ENCODE data around the gene MAML3. TPM values are rescaled to one million over a fixed set of nuclear protein-coding genes. Genes with fewer than 3 reads are reported as not detected.

The MAML3 gene
- total and polyA plus RNA-seq, 8 donors, result 1.7 to 20.3 (median 8.4) TPM

- peak overlapping the region in 1 of 4 donors; percentile 3 for H3K4me3 ChIP-seq
- H3K4me1 ChIP-seq, result peaks cover 61 to 96% (median 85%) of the 10 kb centered on the region in 4 donors
- 41 to 56% (median 50%) methylated on average over 17 of the region's 17 CpGs for WGBS, 5 donors
- H3K36me3 ChIP-seq, result no peaks in the 10 kb centered on the region
- intact Hi-C loops (cut with DNase I; ENCODE audit: low total_unique reads), result no loop called here
- H3K27me3 ChIP-seq, result no peaks in the 10 kb centered on the region
- no peak for TF ChIP-seq EP300 (IDR thresholded peaks at IDR 0.05)
- no peak for TF ChIP-seq POLR2A (IDR thresholded peaks at IDR 0.05)
- TF ChIP-seq CTCF (IDR thresholded peaks at IDR 0.05), result no peak
- TF ChIP-seq POLR2AphosphoS5 (IDR thresholded peaks at IDR 0.05), result no peak
- H3K27ac ChIP-seq, result peak overlapping the region; percentile 67 to 78 (median 76)
- H3K9me3 ChIP-seq, result no peaks in the 10 kb centered on the region
- peak; percentile 75 to 87 for DNase-seq
These were observed 59.3 kb downstream of the MAML3 start for GRCh38 chr4:140094438-140095420.

- Histone ChIP-seq H3K27ac (peak overlapping the region; percentile 52 to 79 (median 76)), H3K9me3 (no peaks in the 10 kb centered on the region), H3K27me3 (no peaks in the 10 kb centered on the region), H3K36me3 (no peaks in the 10 kb centered on the region), H3K4me1 (peaks cover 44 to 71% (median 61%) of the 10 kb centered on the region in 4 donors), H3K4me3 (peak overlapping the region; percentile 24 to 38 (median 31))
- DNase-seq, result peak; percentile 43 to 73
- TF ChIP-seq POLR2AphosphoS5 (IDR thresholded peaks at IDR 0.05), result no peak
- TF ChIP-seq EP300 (IDR thresholded peaks at IDR 0.05), result no peak
- no peak for TF ChIP-seq CTCF (IDR thresholded peaks at IDR 0.05)
- no peak for TF ChIP-seq POLR2A (IDR thresholded peaks at IDR 0.05)
- intact Hi-C loops (cut with DNase I; ENCODE audit: low total_unique reads), result no loop called here
- 26 to 39% (median 29%) methylated on average over 23 of the region's 23 CpGs for WGBS, 5 donors
These were observed 61.7 kb downstream of the MAML3 start for GRCh38 chr4:140092094-140092851.

GRCh38 chr4:140091305-140091704 is 62.7 kb downstream of the MAML3 start:
- Histone ChIP-seq H3K9me3 (no peaks in the 10 kb centered on the region), H3K27me3 (no peaks in the 10 kb centered on the region), H3K4me1 (peaks cover 36 to 63% (median 52%) of the 10 kb centered on the region in 4 donors), H3K36me3 (no peaks in the 10 kb centered on the region), H3K27ac (peak overlapping the region in 2 of 5 donors; percentile 2 to 76), H3K4me3 (no peak overlapping the region)
- intact Hi-C loops (cut with DNase I; ENCODE audit: low total_unique reads), result no loop called here
- TF ChIP-seq CTCF (IDR thresholded peaks at IDR 0.05), result no peak
- no peak for TF ChIP-seq POLR2A (IDR thresholded peaks at IDR 0.05)
- no peak for TF ChIP-seq POLR2AphosphoS5 (IDR thresholded peaks at IDR 0.05)
- no peak for TF ChIP-seq EP300 (IDR thresholded peaks at IDR 0.05)
- no peak for DNase-seq

GRCh38 chr4:140090215-140090731 is 63.7 kb downstream of the MAML3 start:
- intact Hi-C loops (cut with DNase I; ENCODE audit: low total_unique reads), result no loop called here
- 55 to 66% (median 56%) methylated on average over 5 of the region's 5 CpGs for WGBS, 5 donors
- no peak overlapping the region for H3K27ac ChIP-seq
- H3K27me3 ChIP-seq, result no peaks in the 10 kb centered on the region
- TF ChIP-seq POLR2A (IDR thresholded peaks at IDR 0.05) (no peak), POLR2AphosphoS5 (IDR thresholded peaks at IDR 0.05) (no peak), EP300 (IDR thresholded peaks at IDR 0.05) (no peak), CTCF (IDR thresholded peaks at IDR 0.05) (no peak)
- no peaks in the 10 kb centered on the region for H3K9me3 ChIP-seq
- no peak for DNase-seq
- no peak overlapping the region for H3K4me3 ChIP-seq
- H3K36me3 ChIP-seq, result no peaks in the 10 kb centered on the region
- peaks cover 34 to 63% (median 46%) of the 10 kb centered on the region in 4 donors for H3K4me1 ChIP-seq
